Upper lobe of left lung (tissue), 6 donors: ENCODE measurements around the gene APBB2. TPM values are rescaled to one million over a fixed set of nuclear protein-coding genes. Genes with fewer than 3 reads are reported as not detected.

Source experiments
- ATAC-seq, 2 donors: fragments of 200-7000 bp; cut with Tn5 transposase; one replicate each; pipeline ENCODE4 v1.9.1; 2022; ENCODE audit warnings: mild to moderate bottlenecking in 2 of 2, moderate library complexity in 2 of 2; ENCODE audit not compliant: low FRiP score in 2 of 2
- DNase-seq, 2 donors: peaks; one replicate each; pipeline ENCODE4 v3.0.0-alpha.2; 2019 to 2020
- H3K27ac ChIP-seq, 4 donors: fragments of 200-600 bp; sonication (generic); one replicate each; pipeline ENCODE4 v1.5.1; 2016 to 2019
- H3K27me3 ChIP-seq, 4 donors: fragments of 200-600 bp; sonication (generic); one replicate each; pipeline ENCODE4 v1.5.1; 2017 to 2019
- H3K36me3 ChIP-seq, 4 donors: fragments of 200-600 bp; sonication (generic); one replicate each; pipeline ENCODE4 v1.5.1; 2016 to 2019
- H3K4me1 ChIP-seq, 4 donors: fragments of 200-600 bp; sonication (generic); one replicate each; pipeline ENCODE4 v1.5.1; 2018 to 2019
- H3K4me3 ChIP-seq, 4 donors: fragments of 200-600 bp; sonication (generic); one replicate each; pipeline ENCODE4 v1.5.1; 2017 to 2019; ENCODE audit warnings: mild to moderate bottlenecking in 2 of 4, moderate library complexity in 1 of 4
- H3K9me3 ChIP-seq, 4 donors: fragments of 200-600 bp; sonication (generic); one replicate each; pipeline ENCODE4 v1.5.1; 2018 to 2019
- EP300 ChIP-seq, 4 donors: sonication (generic); formaldehyde crosslinking; IDR thresholded peaks; one replicate each; pipeline ENCODE4 v1.5.1; 2017; ENCODE audit warnings: antibody characterized with exemption in 4 of 4, control low read depth in 2 of 4
- POLR2A ChIP-seq, 4 donors: fragments of 450-650 bp; IDR thresholded peaks; one replicate each; pipeline ENCODE4 v1.5.1; 2016 to 2017; ENCODE audit warnings: antibody characterized with exemption in 4 of 4, mild to moderate bottlenecking in 2 of 4
- POLR2AphosphoS5 ChIP-seq, 2 donors: sonication (generic); formaldehyde crosslinking; IDR thresholded peaks; one replicate each; pipeline ENCODE4 v1.5.1; 2017; ENCODE audit warnings: antibody characterized with exemption in 2 of 2
- WGBS, 2 donors: methylation state at CpG; one replicate each; pipeline ENCODE4 v1.1.5; 2017 to 2018; 5-methylcytosine and 5-hydroxymethylcytosine counted together
- total RNA-seq, 6 donors: library from RNA; depleted of rRNA in 4 of 6; stranded (reverse); fragments of >200 nt in 4 of 6; gene quantifications; one replicate each; pipeline versions ENCODE4 v1.1.0 to v1.2.1, GENCODE V29; 2016 to 2021
- TF ChIP-seq, protein P1 (sequence below), 6 experiments: fragments of 450-650 bp in 4 of 6; fragments of 200-600 bp in 2 of 6; sonication (generic) in 2 of 6; IDR thresholded peaks; one replicate each; pipeline ENCODE4 v1.5.1; 2016 to 2019; ENCODE audit warnings: antibody characterized with exemption in 6 of 6
- donor health status: DM: no; HTN: no; CAD: no; lungs with moderate emphysema.
- donor health status: DM: no; HTN: yes; CAD: no; lungs with severe emphysema.

Gene APBB2
- total RNA-seq, 6 donors from 2014 or later: 69.5 to 168 (median 102) TPM

DNA sequence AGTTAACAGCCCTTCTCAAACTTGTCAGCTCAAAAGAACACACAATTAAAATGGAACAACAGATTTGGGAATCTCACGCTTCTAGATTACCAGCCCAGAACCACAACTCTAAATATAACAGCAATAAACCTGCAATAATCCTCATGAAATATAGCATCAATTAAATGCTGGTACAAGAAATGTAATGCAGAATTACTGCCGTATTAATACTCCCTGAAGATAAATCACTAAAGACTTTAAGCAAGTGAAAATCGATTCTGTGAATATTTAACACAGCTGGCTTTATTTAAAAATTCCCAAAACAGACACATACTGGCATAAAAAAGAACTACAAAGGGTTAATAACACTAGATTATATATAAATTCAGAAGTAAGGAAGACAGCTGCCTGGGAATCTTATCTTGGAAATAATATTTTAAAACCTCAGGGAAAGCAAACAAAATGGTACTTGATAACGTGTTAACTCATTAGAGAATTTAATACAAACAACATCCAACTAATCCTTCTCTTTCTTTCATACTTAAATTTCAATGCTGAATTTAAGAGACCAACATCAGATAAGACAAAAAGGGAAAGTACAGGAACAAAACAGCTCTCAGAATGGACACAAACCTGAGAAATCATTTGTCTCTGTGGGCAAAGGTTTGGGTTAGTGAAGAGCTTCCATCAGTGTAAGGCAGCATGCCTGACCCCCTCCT lies 34.7 kb downstream of the APBB2 start:
- ATAC-seq (no peak), DNase-seq (no peak)
- peaks cover 30 to 37% (median 35%) of the 10 kb centered on the region in 4 donors for H3K4me1 ChIP-seq
- H3K36me3 ChIP-seq: no peaks in the 10 kb centered on the region
- TF ChIP-seq, protein P1, sequence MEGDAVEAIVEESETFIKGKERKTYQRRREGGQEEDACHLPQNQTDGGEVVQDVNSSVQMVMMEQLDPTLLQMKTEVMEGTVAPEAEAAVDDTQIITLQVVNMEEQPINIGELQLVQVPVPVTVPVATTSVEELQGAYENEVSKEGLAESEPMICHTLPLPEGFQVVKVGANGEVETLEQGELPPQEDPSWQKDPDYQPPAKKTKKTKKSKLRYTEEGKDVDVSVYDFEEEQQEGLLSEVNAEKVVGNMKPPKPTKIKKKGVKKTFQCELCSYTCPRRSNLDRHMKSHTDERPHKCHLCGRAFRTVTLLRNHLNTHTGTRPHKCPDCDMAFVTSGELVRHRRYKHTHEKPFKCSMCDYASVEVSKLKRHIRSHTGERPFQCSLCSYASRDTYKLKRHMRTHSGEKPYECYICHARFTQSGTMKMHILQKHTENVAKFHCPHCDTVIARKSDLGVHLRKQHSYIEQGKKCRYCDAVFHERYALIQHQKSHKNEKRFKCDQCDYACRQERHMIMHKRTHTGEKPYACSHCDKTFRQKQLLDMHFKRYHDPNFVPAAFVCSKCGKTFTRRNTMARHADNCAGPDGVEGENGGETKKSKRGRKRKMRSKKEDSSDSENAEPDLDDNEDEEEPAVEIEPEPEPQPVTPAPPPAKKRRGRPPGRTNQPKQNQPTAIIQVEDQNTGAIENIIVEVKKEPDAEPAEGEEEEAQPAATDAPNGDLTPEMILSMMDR (IDR thresholded peaks at IDR 0.05): no peak
- TF ChIP-seq EP300 (IDR thresholded peaks at IDR 0.05) (no peak), POLR2AphosphoS5 (IDR thresholded peaks at IDR 0.05) (no peak), POLR2A (IDR thresholded peaks at IDR 0.05) (no peak)
- H3K4me3 ChIP-seq: no peak overlapping the region
- no peaks in the 10 kb centered on the region for H3K27me3 ChIP-seq
- WGBS, 2 donors: 51 to 57% methylated on average over 4 of the region's 4 CpGs
- H3K9me3 ChIP-seq: no peaks in the 10 kb centered on the region
- no peak overlapping the region for H3K27ac ChIP-seq

DNA sequence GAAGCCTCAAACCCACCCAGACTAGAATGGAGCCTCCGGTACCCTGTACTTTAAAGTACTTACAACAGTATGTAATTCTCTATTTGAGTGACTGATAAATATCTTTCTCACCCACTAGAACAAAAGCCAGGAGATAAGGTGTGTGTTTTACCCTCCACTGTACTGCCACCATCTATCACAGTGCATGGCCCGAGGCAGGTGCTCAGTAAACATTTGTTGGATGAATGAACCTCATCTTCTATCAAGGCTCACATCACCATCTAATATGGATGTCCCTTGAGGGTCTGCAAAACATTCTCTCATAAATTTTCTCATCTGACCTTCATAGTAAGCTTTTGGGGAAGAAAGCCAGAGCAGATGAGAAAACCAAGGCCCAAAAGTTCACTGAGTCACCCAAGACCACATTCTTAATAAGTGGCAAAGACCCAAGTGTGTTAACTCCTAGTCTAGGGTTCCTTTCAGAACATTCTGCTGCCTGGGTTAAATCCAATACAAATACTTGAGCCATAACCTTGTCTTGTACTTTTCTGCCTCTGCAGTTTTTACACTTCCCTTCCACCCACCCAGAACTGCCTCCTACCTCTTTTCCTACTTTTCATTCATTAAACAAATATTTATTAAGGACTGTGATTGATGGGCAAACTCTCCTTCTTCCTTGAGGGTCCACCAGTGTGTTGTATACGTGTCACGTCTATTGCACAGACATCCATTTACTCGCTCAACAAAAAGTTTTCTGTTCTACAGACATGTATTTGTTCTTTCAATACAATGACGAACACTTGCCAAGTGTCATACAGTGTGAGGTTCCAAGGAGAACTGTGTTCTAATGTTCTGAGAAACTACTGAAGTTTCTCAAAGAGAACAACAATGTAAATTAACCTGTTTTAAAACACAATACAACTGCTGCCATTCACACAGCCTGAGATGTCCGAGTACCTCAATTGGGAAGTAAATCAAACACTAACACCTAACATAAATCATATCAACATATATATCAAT lies 35.7 kb downstream of the APBB2 start:
- Histone ChIP-seq H3K9me3 (no peaks in the 10 kb centered on the region), H3K4me1 (peaks cover 30 to 37% (median 35%) of the 10 kb centered on the region in 4 donors), H3K27me3 (no peaks in the 10 kb centered on the region), H3K36me3 (no peaks in the 10 kb centered on the region), H3K27ac (peak overlapping the region in 2 of 4 donors; percentile 9 to 33), H3K4me3 (no peak overlapping the region)
- ATAC-seq: peak in 1 of 2 donors; percentile 91
- DNase-seq: no peak
- TF ChIP-seq POLR2A (IDR thresholded peaks at IDR 0.05) (no peak), POLR2AphosphoS5 (IDR thresholded peaks at IDR 0.05) (no peak), EP300 (IDR thresholded peaks at IDR 0.05) (no peak)
- TF ChIP-seq, protein P1 (IDR thresholded peaks at IDR 0.05): no peak
- WGBS, 2 donors: 55 to 68% methylated on average over 7 of the region's 7 CpGs

DNA sequence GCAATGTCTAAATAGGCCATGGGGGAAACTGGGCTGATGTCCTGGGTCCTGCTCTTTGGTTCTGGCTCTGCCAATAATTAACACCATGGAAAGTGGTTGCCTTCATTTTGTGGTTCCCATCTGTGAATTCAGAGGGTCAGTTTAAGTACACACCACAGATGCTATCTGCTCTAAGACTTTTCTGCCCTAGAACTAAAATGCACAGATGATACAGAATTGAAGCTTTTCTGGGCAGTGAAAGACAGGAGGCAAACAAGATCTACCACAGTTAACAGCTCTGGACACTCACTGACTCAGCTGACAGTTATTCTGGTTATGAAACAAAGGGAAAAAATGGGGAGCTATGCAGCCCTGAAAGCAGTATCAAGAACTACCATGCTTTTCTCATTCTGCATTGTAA lies 37.3 kb downstream of the APBB2 start:
- H3K4me3 ChIP-seq: no peak overlapping the region
- H3K27ac ChIP-seq: no peak overlapping the region
- peaks cover 30 to 37% (median 35%) of the 10 kb centered on the region in 4 donors for H3K4me1 ChIP-seq
- no peaks in the 10 kb centered on the region for H3K36me3 ChIP-seq
- no peaks in the 10 kb centered on the region for H3K9me3 ChIP-seq
- ATAC-seq (peak in 1 of 2 donors; percentile 40), DNase-seq (no peak)
- TF ChIP-seq, protein P1 (IDR thresholded peaks at IDR 0.05): peak in 1 of 6 experiments; percentile 9
- TF ChIP-seq EP300 (IDR thresholded peaks at IDR 0.05): no peak
- no peaks in the 10 kb centered on the region for H3K27me3 ChIP-seq

DNA sequence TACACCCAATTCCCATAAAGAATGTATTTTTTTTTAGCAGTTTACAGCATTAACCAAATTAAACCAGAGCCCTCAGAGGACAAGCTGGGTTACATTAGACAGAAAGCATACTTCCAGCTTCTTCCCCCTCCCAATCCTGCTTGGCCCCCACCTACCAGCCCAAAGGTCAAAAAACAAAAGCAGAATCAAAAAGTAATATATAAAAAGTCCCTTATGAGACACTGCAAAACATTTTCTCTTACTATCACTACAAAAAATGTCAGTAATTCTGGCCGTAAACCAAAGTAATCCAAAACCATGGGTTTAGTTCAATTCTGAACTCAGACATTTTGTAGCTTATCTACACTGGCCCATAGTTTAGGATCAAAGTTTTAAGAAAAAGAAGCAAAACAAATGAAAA lies 38.0 kb downstream of the APBB2 start:
- peak in 1 of 2 donors; percentile 42 for ATAC-seq
- peak overlapping the region in 1 of 4 donors; percentile 9 for H3K27ac ChIP-seq

More for the DNA sequence above, 38.0 kb downstream of the APBB2 start:
- peaks cover 30 to 37% (median 35%) of the 10 kb centered on the region in 4 donors for H3K4me1 ChIP-seq
- DNase-seq: no peak
- no peak overlapping the region for H3K4me3 ChIP-seq
- WGBS, 2 donors: 75 to 82% methylated on average over 1 of the region's 1 CpG
- H3K36me3 ChIP-seq: no peaks in the 10 kb centered on the region
- TF ChIP-seq, protein P1 (IDR thresholded peaks at IDR 0.05): no peak
- TF ChIP-seq POLR2AphosphoS5 (IDR thresholded peaks at IDR 0.05) (no peak), EP300 (IDR thresholded peaks at IDR 0.05) (no peak), POLR2A (IDR thresholded peaks at IDR 0.05) (no peak)
- H3K9me3 ChIP-seq: no peaks in the 10 kb centered on the region
- no peaks in the 10 kb centered on the region for H3K27me3 ChIP-seq
